HEK293 (cell line): ENCODE measurements around the gene FAM13B.

Experiments used
- CTCF ChIA-PET: fragments of 350-600 bp; formaldehyde crosslinking; extraction: SDS; loops from one replicate; lab custom pipeline; 2021; ENCODE audit warnings: antibody characterized with exemption; lab: Yijun Ruan, JAX
- POLR2A ChIA-PET: fragments of 300-600 bp; formaldehyde crosslinking; extraction: SDS; loops from one replicate; lab custom pipeline; 2020; ENCODE audit warnings: antibody characterized with exemption, inconsistent platforms; lab: Yijun Ruan, JAX
- H3K27ac ChIP-seq: fragments of 200-500 bp; sonication (Bioruptor generic); 2 replicates; pipeline ENCODE4 v1.5.1; 2014; ENCODE audit warnings: low read depth, low read length, control low read depth, inconsistent platforms; ENCODE audit errors: extremely low read depth
- H3K36me3 ChIP-seq, 2 experiments: fragments of 200-500 bp in 1 of 2; sonication (Bioruptor generic) in 1 of 2; 1 replicate in 1 of 2; 2 replicates in 1 of 2; pipeline ENCODE4 v1.5.1; 2014 to 2017; ENCODE audit warnings: inconsistent platforms in 2 of 2, low read length in 2 of 2; ENCODE audit not compliant: control insufficient read depth in 2 of 2, insufficient read depth in 1 of 2
- H3K4me1 ChIP-seq: fragments of 200-500 bp; sonication (Bioruptor generic); 2 replicates; pipeline ENCODE4 v1.5.1; 2014; ENCODE audit warnings: mild to moderate bottlenecking, low read length, inconsistent platforms; ENCODE audit not compliant: control insufficient read depth, insufficient read depth
- H3K4me3 ChIP-seq: 2 replicates; pipeline ENCODE4 v1.5.1; 2011; ENCODE audit warnings: low read depth, mild to moderate bottlenecking, control low read depth, low read length, moderate library complexity
- H3K9me3 ChIP-seq: fragments of 200-500 bp; sonication (Bioruptor generic); 2 replicates; pipeline ENCODE4 v1.5.1; 2014; ENCODE audit warnings: low read depth, low read length, inconsistent platforms; ENCODE audit not compliant: control insufficient read depth, insufficient read depth
- BCL11A ChIP-seq: fragments of 450-650 bp; formaldehyde crosslinking; IDR thresholded peaks from 2 replicates; pipeline ENCODE4 v1.5.1; 2016; ENCODE audit warnings: low read depth, missing biosample characterization, missing genetic modification characterization
- HIC1 ChIP-seq: fragments of 450-650 bp; formaldehyde crosslinking; IDR thresholded peaks from 2 replicates; pipeline ENCODE4 v1.5.1; 2016; ENCODE audit warnings: missing biosample characterization, missing genetic modification characterization
- OVOL3 ChIP-seq: fragments of 450-650 bp; formaldehyde crosslinking; IDR thresholded peaks from 2 replicates; pipeline ENCODE4 v1.5.1; 2016; ENCODE audit warnings: missing biosample characterization, missing genetic modification characterization
- PRDM6 ChIP-seq: fragments of 450-650 bp; formaldehyde crosslinking; IDR thresholded peaks from 2 replicates; pipeline ENCODE4 v1.5.1; 2017; ENCODE audit warnings: missing biosample characterization, missing genetic modification characterization
- REPIN1 ChIP-seq: fragments of 450-650 bp; formaldehyde crosslinking; IDR thresholded peaks from 2 replicates; pipeline ENCODE4 v1.5.1; 2017; ENCODE audit warnings: missing biosample characterization, missing genetic modification characterization, low read depth
- SCRT2 ChIP-seq: fragments of 450-650 bp; formaldehyde crosslinking; IDR thresholded peaks from 2 replicates; pipeline ENCODE4 v1.5.1; 2016; ENCODE audit warnings: missing biosample characterization, missing genetic modification characterization
- TRIM28 ChIP-seq: IDR thresholded peaks from 2 replicates; pipeline ENCODE4 v1.6.1; 2011; ENCODE audit warnings: low read length, control low read depth, borderline replicate concordance
- ZFP69B ChIP-seq: fragments of 450-650 bp; formaldehyde crosslinking; IDR thresholded peaks from 2 replicates; pipeline ENCODE4 v1.5.1; 2016; ENCODE audit warnings: missing biosample characterization, missing genetic modification characterization
- ZNF366 ChIP-seq: fragments of 450-650 bp; formaldehyde crosslinking; conservative IDR thresholded peaks from 2 replicates; pipeline ENCODE4 v1.5.1; 2016; ENCODE audit warnings: missing biosample characterization, missing genetic modification characterization
- ZNF404 ChIP-seq: fragments of 450-650 bp; formaldehyde crosslinking; IDR thresholded peaks from 2 replicates; pipeline ENCODE4 v1.5.1; 2017; ENCODE audit warnings: missing biosample characterization, missing genetic modification characterization
- ZNF555 ChIP-seq: fragments of 450-650 bp; formaldehyde crosslinking; conservative IDR thresholded peaks from 2 replicates; pipeline ENCODE4 v1.5.1; 2017; ENCODE audit warnings: missing biosample characterization, mild to moderate bottlenecking, missing genetic modification characterization, inconsistent platforms
- ZNF571 ChIP-seq: fragments of 450-650 bp; formaldehyde crosslinking; IDR thresholded peaks from 2 replicates; pipeline ENCODE4 v1.5.0; 2017; ENCODE audit warnings: missing biosample characterization, missing genetic modification characterization
- ZNF623 ChIP-seq: fragments of 450-650 bp; formaldehyde crosslinking; IDR thresholded peaks from 2 replicates; pipeline ENCODE4 v1.5.1; 2016; ENCODE audit warnings: missing biosample characterization, missing genetic modification characterization
- ZNF660 ChIP-seq: fragments of 450-650 bp; IDR thresholded peaks from 2 replicates; pipeline ENCODE4 v1.5.1; 2018; ENCODE audit warnings: missing biosample characterization, mild to moderate bottlenecking, missing genetic modification characterization
- ZNF707 ChIP-seq: fragments of 450-650 bp; formaldehyde crosslinking; IDR thresholded peaks from 2 replicates; pipeline ENCODE4 v1.5.1; 2016; ENCODE audit warnings: missing biosample characterization, missing genetic modification characterization
- ZNF837 ChIP-seq: fragments of 450-650 bp; formaldehyde crosslinking; IDR thresholded peaks from 2 replicates; pipeline ENCODE4 v1.5.1; 2016; ENCODE audit warnings: missing biosample characterization, missing genetic modification characterization
- TF ChIP-seq, protein P1 (sequence below): fragments of 450-650 bp; formaldehyde crosslinking; IDR thresholded peaks from 2 replicates; pipeline ENCODE4 v1.5.1; 2016; ENCODE audit warnings: missing biosample characterization, missing genetic modification characterization
- TF ChIP-seq, protein P2 (sequence below): fragments of 450-650 bp; formaldehyde crosslinking; IDR thresholded peaks from 2 replicates; pipeline ENCODE4 v1.5.1; 2016; ENCODE audit warnings: missing biosample characterization, missing genetic modification characterization
- TF ChIP-seq, protein P3 (sequence below): fragments of 450-650 bp; formaldehyde crosslinking; IDR thresholded peaks from 2 replicates; pipeline ENCODE4 v1.5.1; 2016; ENCODE audit warnings: missing biosample characterization, missing genetic modification characterization, borderline replicate concordance

Gene FAM13B

DNA sequence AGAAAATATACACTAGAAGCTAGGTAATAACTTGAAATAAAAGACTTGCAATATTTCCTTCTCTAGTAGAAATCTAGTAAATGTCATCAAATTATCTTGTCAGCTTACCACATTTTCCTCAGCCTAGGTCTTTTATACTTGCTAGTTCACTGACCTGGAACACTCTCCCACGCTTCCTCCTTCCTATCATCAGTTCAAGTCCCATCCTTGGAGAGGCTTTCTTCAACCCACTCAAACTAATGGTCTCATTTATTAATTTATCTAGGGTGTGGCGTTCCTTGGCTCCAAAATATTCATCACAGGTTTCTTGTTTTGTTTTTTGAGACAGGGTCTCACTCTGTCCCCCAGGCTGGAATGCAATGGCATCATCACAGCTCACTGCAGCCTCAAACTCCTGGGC is 2.9 kb downstream of the FAM13B start (continued):
- TF ChIP-seq ZNF837 (tag by site-specific recombination) = no peak
- TF ChIP-seq PRDM6 (tag by site-specific recombination) = 0 out of 2 replicates have a peak, but pooled peaks have one; percentile 3
- TF ChIP-seq ZFP69B (tag by site-specific recombination) = no peak
- TF ChIP-seq TRIM28 = no peak
- TF ChIP-seq SCRT2 (tag by site-specific recombination) = no peak

DNA sequence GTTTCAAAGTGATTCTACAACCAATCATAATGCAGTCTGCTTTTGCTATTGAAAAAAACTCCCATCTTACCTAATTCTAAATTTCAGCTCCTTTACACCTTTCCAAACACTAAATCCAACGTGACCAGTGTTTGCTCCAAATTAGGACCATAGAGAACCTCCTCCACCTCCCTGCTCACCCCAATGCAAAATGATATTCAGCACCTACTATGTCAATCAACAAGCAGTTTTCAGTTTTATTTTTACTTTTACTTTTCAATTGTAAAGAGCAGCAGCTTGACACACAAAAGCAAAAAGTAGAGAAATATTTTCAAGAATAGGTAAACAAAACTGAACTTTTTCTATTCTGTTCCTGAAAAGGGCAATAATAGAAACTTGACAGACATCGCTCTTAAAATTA is 3.4 kb downstream of the FAM13B start:
- H3K27ac ChIP-seq = no peak overlapping the region; the same call in 1 of the 2 replicates
- no peak for TF ChIP-seq ZNF660
- TF ChIP-seq ZNF366 (tag by site-specific recombination) = no peak
- no peak for TF ChIP-seq HIC1
- TF ChIP-seq OVOL3 (tag by site-specific recombination) = no peak
- TF ChIP-seq ZNF555 (tag by site-specific recombination) = no peak
- TF ChIP-seq, protein P1, sequence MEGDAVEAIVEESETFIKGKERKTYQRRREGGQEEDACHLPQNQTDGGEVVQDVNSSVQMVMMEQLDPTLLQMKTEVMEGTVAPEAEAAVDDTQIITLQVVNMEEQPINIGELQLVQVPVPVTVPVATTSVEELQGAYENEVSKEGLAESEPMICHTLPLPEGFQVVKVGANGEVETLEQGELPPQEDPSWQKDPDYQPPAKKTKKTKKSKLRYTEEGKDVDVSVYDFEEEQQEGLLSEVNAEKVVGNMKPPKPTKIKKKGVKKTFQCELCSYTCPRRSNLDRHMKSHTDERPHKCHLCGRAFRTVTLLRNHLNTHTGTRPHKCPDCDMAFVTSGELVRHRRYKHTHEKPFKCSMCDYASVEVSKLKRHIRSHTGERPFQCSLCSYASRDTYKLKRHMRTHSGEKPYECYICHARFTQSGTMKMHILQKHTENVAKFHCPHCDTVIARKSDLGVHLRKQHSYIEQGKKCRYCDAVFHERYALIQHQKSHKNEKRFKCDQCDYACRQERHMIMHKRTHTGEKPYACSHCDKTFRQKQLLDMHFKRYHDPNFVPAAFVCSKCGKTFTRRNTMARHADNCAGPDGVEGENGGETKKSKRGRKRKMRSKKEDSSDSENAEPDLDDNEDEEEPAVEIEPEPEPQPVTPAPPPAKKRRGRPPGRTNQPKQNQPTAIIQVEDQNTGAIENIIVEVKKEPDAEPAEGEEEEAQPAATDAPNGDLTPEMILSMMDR (tag by site-specific recombination) = no peak
- TF ChIP-seq ZNF707 = no peak
- no peak for TF ChIP-seq ZNF571 (tag by site-specific recombination)
- no peak for TF ChIP-seq ZNF404 (tag by site-specific recombination)
- no peak for TF ChIP-seq REPIN1 (tag by site-specific recombination)
- TF ChIP-seq, protein P2, sequence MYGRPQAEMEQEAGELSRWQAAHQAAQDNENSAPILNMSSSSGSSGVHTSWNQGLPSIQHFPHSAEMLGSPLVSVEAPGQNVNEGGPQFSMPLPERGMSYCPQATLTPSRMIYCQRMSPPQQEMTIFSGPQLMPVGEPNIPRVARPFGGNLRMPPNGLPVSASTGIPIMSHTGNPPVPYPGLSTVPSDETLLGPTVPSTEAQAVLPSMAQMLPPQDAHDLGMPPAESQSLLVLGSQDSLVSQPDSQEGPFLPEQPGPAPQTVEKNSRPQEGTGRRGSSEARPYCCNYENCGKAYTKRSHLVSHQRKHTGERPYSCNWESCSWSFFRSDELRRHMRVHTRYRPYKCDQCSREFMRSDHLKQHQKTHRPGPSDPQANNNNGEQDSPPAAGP (tag by site-specific recombination) = no peak
- no peak for TF ChIP-seq BCL11A
- TF ChIP-seq ZNF623 (tag by site-specific recombination) = no peak
- TF ChIP-seq, all 188 proteins: peak for 0
- H3K4me3 ChIP-seq = no peak overlapping the region

DNA sequence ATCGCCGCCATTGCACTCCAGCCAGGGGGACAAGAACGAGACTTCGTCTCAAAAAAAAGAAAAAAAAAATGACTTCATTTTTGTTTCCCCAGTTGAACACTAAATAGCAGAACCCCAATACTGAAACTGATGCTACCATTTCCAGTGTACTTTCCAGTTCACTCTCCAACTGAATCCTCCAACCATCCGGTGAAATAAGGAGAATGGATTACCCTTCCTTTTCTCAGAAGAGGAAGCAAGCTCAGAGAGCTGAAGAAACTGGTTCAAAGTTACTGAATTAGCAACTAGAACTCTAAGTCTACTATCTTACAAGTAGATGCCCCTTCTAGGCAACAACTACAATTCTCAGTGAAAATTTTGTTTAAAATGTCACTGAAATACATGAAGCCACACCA is 3.9 kb downstream of the FAM13B start:
- H3K36me3 ChIP-seq = no peaks in the 10 kb centered on the region; a peak in 1 of 3 replicates
- ChIA-PET POLR2A (no interaction called here), CTCF (interaction anchor here (0.6 to 1.3 kb wide), 5 partner anchors 10 to 55 kb away, joined by 3 to 4 read pairs (median 4); partner anchors contain the start of gene WNT8A)
- H3K4me1 ChIP-seq = peaks cover 18% of the 10 kb centered on the region
- no peaks in the 10 kb centered on the region for H3K9me3 ChIP-seq
- H3K4me3 ChIP-seq = no peak overlapping the region
- no peak overlapping the region; the same call in 1 of the 2 replicates for H3K27ac ChIP-seq
- no peak for TF ChIP-seq HIC1
- TF ChIP-seq, protein P3, sequence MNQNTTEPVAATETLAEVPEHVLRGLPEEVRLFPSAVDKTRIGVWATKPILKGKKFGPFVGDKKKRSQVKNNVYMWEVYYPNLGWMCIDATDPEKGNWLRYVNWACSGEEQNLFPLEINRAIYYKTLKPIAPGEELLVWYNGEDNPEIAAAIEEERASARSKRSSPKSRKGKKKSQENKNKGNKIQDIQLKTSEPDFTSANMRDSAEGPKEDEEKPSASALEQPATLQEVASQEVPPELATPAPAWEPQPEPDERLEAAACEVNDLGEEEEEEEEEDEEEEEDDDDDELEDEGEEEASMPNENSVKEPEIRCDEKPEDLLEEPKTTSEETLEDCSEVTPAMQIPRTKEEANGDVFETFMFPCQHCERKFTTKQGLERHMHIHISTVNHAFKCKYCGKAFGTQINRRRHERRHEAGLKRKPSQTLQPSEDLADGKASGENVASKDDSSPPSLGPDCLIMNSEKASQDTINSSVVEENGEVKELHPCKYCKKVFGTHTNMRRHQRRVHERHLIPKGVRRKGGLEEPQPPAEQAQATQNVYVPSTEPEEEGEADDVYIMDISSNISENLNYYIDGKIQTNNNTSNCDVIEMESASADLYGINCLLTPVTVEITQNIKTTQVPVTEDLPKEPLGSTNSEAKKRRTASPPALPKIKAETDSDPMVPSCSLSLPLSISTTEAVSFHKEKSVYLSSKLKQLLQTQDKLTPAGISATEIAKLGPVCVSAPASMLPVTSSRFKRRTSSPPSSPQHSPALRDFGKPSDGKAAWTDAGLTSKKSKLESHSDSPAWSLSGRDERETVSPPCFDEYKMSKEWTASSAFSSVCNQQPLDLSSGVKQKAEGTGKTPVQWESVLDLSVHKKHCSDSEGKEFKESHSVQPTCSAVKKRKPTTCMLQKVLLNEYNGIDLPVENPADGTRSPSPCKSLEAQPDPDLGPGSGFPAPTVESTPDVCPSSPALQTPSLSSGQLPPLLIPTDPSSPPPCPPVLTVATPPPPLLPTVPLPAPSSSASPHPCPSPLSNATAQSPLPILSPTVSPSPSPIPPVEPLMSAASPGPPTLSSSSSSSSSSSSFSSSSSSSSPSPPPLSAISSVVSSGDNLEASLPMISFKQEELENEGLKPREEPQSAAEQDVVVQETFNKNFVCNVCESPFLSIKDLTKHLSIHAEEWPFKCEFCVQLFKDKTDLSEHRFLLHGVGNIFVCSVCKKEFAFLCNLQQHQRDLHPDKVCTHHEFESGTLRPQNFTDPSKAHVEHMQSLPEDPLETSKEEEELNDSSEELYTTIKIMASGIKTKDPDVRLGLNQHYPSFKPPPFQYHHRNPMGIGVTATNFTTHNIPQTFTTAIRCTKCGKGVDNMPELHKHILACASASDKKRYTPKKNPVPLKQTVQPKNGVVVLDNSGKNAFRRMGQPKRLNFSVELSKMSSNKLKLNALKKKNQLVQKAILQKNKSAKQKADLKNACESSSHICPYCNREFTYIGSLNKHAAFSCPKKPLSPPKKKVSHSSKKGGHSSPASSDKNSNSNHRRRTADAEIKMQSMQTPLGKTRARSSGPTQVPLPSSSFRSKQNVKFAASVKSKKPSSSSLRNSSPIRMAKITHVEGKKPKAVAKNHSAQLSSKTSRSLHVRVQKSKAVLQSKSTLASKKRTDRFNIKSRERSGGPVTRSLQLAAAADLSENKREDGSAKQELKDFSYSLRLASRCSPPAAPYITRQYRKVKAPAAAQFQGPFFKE (tag by site-specific recombination) = no peak

More for the DNA sequence above, 3.4 kb downstream of the FAM13B start:
- CTCF ChIA-PET = interaction anchor here (0.6 to 1.6 kb wide), 4 partner anchors 9 to 54 kb away, joined by 3 to 5 read pairs (median 4); partner anchors contain the start of gene WNT8A
- POLR2A ChIA-PET = interaction anchor here (0.6 to 0.8 kb wide), 2 partner anchors 293 to 343 kb away, joined by 3 read pairs; no protein-coding TSS in a partner anchor
- H3K36me3 ChIP-seq = no peaks in the 10 kb centered on the region; a peak in 1 of 3 replicates
- no peaks in the 10 kb centered on the region for H3K9me3 ChIP-seq
- H3K4me1 ChIP-seq = peaks cover 18% of the 10 kb centered on the region
